NCI-H1048 (cell line): ENCODE data around the gene EBLN1.

Experiments
- DNase-seq: peaks from one replicate; lab custom pipeline; 2025; lab: John Stamatoyannopoulos, UW

EBLN1 gene

DNA sequence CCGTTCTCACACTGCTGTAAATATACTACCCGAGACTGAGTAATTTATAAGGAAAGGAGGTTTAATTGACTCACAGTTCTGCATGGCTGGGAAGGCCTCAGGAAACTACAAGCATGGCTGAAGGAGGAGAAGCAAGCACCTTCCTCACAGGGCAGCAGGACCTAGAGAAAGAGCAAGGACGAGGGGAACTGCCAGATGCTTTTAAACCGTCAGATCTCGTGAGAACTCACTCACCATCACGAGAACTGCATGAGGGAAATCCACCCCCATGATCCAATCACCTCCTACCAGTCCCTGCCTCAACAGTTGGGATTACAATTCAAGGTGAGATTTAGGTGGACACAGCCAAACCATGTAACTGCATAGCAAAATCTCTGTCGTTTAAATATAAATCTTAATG lies at the start of gene EBLN1:
Gene EBLN1, minus strand, starts transcription at position 174 of the 400 bp plus-strand sequence. CDS start 8,032 bp downstream, outside the sequence.
- DNase-seq: no peak

DNA sequence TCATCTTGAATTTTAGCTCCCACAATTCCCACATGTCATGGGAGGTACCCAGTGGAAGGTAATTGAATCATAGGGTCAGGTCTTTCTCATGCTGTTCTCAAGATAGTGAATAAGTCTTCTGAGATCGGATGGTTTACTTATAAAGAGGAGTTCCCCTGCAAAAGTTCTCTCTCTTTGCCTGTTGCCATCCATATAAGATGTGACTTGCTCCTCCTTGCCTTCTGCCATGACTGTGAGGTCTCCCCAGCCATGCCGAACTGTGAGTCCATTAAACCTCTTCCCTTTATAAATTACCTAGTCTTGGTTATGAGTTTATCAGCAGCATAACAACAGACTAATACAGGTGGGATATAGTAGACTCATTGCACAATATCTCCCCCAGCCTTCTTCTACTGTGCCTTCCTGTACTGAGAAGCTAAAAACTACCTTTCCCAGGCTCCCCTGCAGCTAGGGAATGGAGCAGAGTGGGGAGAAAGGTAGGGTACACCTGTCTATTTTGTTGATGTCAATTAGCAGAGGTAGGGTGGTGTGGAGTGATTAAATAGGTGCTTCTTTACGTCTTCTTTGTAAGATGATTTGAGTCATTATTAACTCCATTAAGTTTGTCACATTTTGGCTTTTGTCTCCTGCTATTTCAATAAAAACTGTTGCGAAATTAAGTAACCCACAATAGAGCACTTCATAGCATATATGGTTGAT lies 48.2 kb upstream of the EBLN1 start:
- DNase-seq: no peak

DNA sequence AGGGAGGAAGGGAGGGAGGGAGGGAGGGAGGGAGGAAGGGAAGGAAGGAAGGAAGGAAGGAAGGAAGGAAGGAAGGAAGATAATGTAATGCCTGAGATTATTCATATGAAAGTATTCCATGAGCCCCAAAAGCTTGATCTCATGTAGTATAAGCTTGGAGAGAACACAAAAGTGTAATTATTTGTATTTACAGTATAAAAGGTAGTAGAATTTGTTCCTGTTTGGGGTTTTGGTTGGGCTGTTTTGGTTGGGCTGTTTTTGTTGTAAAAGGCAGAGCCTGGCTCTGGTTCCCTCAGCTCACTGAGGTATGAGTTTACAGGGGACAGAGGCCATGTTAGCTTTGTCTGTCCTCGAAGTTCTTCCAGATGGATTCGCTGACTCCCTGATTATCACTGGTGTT lies 45.3 kb upstream of the EBLN1 start:
- DNase-seq: no peak

DNA sequence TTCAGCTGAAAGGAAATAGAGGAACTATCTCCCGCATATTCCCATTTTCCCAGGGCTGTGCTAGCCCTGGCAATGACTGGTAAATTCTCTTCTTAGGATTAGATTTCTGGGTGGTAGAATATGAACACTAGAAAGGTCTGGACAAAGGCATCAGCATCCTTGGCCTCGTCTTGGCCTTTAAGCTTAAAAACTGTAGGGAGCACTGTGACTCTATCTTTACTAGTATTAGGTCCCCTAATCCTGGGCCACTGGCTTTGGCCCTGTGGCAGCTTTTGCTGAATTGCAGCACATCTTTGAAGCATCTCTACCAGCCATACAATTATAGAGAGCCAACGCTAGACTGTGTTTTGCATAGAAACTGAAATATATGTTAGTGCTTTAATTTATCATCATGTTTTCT lies 41.5 kb upstream of the EBLN1 start:
- no peak for DNase-seq

DNA sequence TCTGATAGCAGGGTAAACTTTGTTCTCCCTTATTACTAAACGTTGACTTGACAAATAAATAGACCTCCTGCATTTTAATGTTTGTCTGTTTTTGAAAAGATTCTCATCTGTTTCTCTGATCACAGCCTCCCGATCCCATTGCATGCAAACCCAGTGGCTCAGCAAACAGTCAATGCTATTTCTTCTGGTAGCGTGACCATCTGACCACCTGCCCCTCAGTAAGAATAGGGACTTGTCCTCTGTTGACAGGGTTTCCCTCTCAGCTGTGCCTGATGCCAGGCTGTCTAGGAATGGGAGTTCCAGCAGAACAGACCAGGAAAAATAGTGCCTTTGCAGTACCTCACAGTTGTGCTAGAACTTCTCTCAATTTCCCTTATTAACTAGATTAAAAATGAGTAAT lies 40.7 kb upstream of the EBLN1 start:
- DNase-seq: no peak

DNA sequence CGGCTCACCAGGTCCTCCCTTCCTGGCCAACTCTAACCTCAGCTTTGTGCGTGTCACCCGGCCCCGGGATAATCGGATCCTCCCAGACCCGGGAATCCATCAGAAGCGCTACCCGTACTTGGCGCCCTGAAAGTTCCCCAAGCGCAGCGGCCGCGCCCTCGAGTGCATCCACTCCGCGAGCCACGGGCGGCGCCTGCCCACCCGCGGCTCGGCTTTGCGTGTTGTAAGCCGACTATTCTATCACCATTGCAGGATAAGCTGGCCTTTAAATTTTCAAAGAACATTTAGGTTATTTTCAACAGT lies 35.7 kb upstream of the EBLN1 start:
- DNase-seq: no peak

DNA sequence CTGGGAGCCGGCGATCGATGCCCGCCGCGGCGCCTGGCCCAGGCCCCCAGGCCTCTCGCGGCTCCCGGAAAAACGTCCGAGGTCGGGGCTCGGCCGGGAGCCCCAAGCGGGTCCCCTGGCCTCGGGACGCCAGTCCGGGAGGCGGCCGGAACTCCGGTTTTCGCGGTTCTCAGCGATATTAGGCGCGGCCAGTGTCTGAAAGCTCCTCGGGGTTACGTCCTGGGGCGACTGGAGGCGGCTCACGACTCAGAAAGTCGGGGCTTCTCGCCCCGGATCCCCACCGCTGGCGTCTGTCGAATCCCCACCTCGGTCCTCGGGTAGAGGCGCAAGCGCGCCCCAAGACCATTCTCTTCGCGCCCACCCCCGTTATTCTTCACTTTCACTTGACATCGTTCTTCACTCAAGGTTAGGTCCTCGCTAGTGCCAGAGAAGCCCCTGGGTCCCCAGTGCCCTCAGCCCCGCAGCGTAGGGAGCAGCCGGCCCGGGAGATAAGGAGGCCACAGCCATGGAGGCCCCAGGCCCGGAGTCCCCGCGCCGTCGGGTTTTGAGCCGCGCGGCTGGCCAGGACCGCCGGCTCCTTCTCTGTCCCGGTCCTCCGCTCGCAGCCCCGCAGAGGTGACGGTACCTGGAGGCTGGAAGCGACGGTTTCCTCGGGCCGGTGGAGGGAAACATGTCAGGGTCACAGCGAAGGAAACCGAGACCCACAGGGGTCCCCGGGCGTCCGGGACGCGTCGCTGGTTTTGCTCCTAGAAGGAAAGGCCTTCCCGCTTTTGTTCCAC lies 35.2 kb upstream of the EBLN1 start:
- no peak for DNase-seq

DNA sequence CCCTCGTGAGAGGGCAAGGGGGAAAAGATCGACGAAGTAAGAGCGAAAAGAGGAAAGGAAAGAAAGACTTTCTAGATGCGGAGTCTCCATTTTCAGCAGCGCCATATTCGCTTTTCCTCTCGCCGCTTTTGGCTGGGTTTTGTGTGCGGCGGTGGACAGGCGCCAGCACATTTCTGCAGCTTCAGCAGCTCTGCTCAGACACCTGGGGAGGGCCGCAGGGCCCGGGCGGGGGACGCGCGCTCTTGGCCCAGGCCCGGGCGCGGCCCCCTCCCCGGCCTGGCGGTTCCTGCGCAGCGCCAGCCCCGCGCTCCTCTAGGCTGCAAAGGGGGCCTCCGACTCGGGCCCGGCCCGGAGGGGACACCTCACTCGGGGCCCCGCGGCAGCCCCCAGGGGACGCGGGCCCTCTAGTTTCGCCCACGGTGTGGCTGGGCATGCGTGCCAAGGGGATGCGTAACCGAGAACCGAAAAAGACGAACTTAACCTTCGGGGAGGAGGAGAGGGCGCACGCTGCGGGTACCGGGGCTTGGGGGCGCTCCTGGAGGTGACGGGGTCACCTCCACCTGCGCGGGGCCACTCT lies 34.5 kb upstream of the EBLN1 start:
- no peak for DNase-seq

DNA sequence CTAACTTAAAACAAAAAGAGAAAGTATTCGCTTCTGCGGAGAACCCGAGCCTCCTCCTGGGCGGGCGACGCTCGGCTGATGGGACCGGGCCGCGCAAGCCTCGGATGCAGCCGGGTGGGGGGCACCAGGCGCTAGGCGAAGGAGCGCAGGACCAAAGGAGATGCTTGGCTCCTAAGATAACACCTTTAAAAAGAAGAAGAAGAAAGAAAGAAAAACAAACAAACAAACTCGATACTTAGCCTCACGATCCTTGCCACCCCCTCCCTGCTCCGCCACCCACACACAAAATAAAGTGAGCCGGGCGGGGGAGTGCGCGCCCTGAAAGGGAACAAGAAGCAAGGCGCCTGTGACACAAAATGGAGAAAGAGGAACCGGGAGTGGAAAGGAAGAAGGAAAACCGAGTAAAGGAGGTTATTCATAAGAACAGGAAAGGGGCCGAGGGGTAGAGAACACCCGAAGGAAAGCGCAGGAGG lies 34.0 kb upstream of the EBLN1 start:
- no peak for DNase-seq

DNA sequence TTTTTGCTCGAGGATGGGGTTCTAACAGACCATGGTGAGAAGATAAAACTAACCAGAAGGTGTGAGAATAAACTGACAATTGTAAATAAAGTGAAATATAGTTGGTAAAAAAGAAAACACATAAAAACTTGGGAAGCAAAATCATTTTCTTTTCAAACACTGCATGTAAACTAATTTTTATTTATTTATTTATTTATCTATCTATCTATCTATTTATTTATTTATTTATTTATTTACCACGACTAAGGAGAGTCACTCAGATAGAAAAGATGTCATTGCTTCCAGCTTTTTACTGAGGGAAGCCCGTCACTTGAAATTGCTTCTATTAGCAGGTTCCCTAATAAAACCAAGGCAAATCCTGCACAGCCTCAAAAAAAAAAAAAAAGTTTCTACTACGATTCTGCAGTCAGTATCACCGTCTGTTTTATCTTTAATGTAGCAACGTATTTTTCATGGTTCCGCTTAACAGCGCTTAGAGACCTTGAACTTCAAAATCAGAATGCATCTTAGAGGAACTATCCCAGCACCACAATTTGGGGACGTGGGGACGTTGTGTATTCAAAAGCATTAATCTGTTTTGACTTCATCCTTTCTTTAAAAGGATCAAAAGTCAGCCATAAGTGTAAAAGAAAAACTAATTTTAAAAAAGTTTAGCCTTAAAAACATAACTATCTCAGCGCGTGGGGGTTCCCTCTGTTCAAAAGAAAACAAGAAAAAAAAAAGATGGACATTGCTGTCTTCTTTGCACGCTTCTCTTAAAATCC lies 33.3 kb upstream of the EBLN1 start:
- no peak for DNase-seq

DNA sequence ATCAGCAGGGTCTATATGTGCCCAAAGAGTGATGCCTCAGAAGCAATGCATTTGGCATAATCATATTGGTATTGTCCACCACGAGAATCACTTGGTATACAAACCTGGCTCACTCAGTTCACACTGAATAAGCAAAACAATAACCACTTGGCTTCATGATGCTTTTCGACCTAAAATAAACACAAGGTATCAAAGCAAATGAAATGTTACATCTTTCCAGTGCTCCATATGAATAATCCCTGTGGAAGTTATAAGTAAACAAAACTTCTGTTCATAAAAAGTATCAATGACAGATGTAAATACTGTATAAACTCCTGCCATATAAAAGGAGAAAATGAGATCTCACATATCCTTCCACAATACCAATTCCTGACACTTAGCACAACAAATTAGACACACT lies 29.8 kb upstream of the EBLN1 start:
- no peak for DNase-seq

DNA sequence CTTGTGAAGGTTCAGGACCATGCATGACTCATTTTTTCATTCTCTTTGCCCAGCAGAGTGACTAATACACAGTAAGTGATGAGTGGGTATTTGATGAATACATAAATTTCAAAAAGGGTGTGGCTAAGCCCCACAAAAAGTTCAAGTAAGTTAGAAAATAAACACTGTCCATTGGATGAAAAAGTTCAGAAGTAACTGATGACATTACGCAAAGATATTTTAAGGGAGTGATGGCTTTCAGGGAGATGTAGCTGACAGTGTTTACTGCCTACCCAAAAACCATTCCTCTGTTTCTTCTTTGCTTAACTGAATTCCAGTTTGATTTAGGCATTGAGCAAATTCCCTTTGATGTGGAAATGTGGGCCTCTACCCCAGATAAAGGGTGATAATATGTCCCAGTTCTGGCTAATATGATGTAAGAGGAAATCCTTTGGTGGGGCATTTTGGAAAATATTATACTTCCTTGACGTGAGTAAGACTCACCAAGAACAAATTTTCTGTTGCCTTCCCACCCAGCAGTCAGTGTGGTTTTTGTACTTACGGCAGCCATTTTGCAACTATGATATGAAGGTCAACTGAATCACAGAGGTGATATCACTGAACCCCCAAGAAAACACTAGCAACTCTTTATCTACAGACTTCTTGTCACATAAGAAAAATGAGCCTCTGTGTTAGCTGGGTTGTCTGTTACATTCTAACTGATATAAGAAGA lies 29.0 kb upstream of the EBLN1 start:
- no peak for DNase-seq

DNA sequence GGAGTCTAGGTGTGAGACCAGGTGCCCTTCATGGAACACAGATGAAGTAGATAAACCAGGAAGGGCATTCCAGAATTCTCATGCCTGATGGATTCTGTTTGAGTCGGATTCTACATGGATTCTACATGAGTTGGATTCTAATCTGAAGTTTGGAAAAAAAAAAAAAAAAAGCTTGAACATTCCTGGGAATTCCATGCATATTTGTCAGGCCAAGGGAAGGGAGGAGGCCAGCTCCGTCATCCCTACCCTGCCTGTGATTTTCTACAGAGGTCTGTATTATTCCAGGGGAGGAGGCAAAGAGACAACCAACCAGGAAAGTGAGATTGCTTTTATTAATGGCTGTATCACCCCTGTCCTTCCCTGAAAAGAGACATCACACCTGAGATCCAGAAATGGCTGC lies 27.8 kb upstream of the EBLN1 start:
- no peak for DNase-seq

DNA sequence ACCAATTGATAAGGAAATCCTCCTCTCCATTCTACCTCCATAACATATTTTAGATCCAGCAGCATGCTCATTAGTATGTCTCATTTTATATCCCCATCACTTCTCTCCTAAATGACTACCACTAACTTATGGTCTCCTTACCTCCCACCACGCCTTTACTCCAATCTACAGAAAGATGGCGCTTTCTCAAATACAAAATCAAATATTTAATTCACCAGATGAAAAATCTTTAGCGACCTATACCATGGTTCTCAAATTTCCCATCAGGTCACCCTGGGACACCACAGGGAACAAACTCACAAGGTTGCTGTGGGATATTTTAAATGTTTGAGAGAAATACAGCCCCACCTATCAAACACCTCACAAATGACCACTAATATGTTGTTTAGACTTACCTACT lies 27.0 kb upstream of the EBLN1 start:
- no peak for DNase-seq

DNA sequence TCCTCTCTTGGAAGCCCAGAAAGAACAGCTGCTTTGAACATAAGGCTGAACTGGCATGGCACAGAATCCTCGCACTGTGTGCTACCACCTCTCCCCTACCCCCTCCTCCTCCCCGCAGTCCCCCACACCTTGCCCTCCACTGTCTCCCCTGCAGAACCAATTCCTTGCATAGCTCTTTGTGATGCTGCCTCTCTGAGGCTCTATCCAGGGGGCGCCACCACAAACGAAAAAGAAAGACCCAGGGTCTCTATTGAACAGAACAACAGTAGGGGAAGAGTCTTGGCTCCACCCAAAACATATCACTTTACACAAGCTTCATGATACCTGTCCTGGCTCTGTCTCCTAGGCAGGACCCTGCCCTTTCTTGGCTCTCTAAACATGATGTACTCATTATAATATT lies 26.2 kb upstream of the EBLN1 start:
- DNase-seq: no peak

DNA sequence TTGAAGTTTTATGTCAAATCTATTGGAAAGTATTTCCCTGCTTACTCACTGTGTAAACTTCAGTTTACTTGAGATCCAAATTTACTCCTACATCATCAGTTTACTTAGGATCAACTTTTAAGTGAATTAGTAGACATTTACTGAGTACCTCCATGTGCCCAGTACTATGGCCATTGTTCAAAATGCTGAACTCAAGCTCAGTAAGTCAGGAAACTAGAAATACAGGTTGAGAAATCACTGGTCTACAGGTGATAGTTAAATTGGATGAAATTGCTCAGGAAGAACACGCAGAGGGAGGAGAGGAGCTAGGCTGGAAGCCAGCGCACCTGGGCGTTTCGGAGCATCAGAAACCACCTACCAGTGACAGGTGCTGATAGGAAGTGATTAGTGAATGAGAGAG lies 25.5 kb upstream of the EBLN1 start:
- no peak for DNase-seq

DNA sequence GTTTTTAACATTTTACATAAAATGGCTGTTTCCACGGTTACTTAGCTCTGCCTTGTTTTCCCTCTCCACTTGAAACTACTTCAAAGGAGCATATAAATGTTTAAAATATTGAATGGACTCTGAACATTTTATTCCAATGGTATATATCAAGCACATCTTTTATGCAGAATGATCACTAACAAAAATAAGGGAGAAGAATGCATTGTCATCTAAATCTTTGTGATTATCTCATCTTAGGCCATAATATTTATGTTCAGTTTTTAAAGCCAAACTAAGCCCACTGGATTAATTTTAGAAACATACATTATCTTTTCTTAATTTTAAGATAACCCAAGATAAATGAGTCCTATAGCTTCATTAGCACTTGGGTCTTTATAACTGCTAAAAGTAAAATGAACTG lies 13.4 kb upstream of the EBLN1 start:
- no peak for DNase-seq

DNA sequence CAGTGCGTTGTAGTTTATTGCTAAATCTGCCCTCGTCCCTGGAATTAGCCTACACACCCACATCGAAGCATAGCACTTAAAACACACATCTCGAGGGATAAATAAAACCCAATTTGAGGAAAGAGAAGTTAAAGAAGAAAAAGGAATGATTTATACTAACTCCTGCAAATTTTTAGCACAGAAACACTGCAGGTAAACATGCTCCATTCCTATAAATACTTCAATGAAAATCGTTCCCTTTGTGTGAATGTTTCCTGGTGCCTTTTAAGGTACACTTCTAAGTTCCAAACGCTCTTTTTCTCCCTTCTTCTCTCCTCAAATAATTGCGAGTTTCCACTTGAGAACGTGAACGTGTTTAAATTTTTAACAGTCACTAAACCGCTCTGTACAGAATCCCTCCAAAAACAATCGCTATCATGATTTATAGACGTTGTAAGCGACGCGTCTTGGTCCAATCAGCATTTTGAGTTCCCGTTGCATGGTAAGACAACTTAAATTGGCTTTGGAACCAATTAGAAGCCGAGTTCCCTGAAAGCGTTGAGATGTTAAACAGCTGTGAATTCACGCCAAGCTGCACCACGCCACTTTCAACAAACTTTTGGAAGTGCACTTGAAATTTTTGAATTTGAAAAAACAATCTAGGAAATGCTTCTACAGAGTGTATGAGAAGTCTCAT lies 12.5 kb upstream of the EBLN1 start:
- DNase-seq: no peak

DNA sequence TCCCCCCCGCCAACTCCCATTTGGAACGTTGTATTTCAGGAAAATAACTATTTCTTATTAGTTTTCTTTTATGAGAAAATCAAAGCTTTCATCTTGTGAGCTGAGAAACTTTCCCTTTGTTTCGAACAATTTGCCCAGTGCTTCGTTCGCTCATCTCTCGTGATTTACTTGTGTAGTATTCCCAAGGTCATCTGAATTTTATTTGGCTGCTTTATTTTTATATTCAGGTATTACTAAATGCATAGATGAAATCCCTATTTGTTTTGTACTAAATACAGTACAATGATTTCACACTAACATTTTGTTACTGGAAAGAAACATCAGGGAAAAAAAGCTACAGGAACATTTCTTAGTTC lies 12.0 kb upstream of the EBLN1 start:
- no peak for DNase-seq

DNA sequence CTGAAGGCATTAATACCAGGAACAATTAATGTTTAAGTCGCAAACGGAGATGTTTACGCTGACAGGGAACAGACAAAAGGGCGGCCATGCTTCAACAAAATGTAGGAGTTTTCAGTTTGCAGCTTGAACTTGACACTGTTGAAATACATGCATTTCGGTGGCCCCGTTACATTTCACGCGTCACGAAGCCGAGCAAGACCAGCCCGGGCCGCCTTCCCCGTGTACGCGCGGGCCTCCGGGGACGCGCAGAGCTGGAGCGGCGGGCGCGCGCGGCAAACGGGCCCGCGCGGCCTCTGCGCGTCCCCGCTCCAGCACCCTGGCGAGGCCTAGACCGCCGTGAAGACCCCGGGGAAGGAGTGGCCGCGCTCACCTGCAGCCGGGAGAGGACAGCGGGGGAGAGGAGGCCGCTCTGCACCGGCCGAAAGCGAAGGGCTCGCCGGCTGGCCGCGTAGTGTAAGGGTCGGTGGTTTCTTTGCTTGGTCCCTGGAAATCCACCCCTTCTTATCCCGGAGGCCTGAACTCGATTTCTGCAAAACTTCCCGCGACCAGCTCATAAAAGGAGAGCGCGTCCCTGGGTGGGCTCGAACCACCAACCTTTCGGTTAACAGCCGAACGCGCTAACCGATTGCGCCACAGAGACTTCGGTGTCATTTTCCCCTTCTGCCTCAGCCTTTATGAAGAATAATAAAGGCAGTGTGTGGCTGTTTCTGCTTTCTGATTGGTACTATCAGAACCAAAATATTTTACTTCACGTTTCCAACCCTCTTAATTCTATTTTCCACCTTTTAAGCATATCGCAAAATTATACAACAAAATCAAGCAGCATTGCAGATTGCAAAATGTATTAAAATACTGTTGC lies 11.4 kb upstream of the EBLN1 start:
- DNase-seq: no peak
